22Rv1 (cell line): ENCODE measurements around the gene BOK.

ENCODE experiments used
- ZFX ChIP-seq: fragments of 450-650 bp; IDR thresholded peaks from 2 replicates; pipeline ENCODE4 v1.6.1; 2017; ENCODE audit warnings: antibody characterized with exemption, borderline replicate concordance
- TF ChIP-seq, protein P1 (sequence below): fragments of 450-650 bp; IDR thresholded peaks from 2 replicates; pipeline ENCODE4 v1.5.1; 2017; ENCODE audit warnings: mild to moderate bottlenecking

DNA sequence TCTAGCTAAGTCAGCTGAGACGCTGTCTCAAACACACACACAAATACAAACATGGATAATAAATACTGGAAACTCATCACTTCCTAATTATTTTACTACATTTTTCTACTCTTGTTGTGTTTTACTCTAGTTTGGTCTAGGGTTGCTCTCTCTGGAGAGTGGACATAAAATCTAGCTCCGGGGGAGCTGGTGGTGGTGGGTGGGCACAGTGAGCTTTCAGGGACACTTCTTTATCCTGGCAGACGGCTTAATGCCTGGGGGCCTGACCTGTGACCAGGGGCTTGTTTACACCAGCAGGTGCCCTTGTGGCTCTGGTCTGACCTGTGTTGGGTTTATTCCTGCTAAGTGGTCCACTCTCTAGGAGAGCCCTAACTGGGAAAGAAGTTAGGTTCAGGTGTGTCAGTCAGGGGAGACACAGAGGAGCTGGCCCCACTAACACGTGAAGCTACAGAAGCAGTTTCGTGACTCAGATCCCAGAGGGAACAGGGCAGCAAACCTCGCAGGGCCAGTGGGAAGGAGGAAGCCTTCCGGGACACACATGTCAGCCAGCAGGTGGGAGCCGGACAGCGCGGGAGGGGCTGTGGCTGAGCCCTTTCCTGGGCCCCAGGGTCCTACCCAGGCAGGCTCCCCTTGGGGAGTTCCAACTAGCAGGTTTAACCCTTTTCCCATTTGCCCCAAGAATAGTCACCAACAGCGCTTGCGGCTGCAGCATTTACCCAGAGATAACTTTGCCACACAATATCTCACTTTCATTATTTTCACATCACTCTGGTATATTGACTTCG, 22.5 kb upstream of the BOK start:
- TF ChIP-seq, protein P1, sequence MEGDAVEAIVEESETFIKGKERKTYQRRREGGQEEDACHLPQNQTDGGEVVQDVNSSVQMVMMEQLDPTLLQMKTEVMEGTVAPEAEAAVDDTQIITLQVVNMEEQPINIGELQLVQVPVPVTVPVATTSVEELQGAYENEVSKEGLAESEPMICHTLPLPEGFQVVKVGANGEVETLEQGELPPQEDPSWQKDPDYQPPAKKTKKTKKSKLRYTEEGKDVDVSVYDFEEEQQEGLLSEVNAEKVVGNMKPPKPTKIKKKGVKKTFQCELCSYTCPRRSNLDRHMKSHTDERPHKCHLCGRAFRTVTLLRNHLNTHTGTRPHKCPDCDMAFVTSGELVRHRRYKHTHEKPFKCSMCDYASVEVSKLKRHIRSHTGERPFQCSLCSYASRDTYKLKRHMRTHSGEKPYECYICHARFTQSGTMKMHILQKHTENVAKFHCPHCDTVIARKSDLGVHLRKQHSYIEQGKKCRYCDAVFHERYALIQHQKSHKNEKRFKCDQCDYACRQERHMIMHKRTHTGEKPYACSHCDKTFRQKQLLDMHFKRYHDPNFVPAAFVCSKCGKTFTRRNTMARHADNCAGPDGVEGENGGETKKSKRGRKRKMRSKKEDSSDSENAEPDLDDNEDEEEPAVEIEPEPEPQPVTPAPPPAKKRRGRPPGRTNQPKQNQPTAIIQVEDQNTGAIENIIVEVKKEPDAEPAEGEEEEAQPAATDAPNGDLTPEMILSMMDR = no peak
- TF ChIP-seq ZFX = no peak
